Left lung (tissue), 10 donors: ENCODE results near the gene GSTP1. TPM values are rescaled to one million over a fixed set of nuclear protein-coding genes. Genes with fewer than 3 reads are reported as not detected.

Experiments
- ATAC-seq: fragments of 200-7000 bp; cut with Tn5 transposase; one replicate; pipeline ENCODE4 v1.9.1; 2020; ENCODE audit warnings: moderate library complexity
- DNase-seq, 4 donors: peaks; one replicate each; pipeline ENCODE4 v3.0.0-alpha.2; 2013 to 2020
- H3K27ac ChIP-seq, 2 donors: fragments of 200-600 bp; sonication (generic) in 1 of 2; one replicate each; pipeline versions ENCODE4 v1.5.0 to v1.8.0; 2020 to 2021
- H3K27me3 ChIP-seq, 2 donors: fragments of 200-600 bp; sonication (generic) in 1 of 2; one replicate each; pipeline versions ENCODE4 v1.5.0 to v1.8.0; 2020 to 2021
- H3K36me3 ChIP-seq, 2 donors: fragments of 200-600 bp; sonication (generic) in 1 of 2; one replicate each; pipeline versions ENCODE4 v1.5.0 to v1.8.0; 2020 to 2021
- H3K4me1 ChIP-seq, 2 donors: fragments of 200-600 bp; one replicate each; pipeline ENCODE4 v1.8.0; 2021
- H3K4me3 ChIP-seq, 2 donors: fragments of 200-600 bp; sonication (generic) in 1 of 2; one replicate each; pipeline versions ENCODE4 v1.5.0 to v1.8.0; 2020 to 2021; ENCODE audit warnings: mild to moderate bottlenecking in 1 of 2
- H3K9me3 ChIP-seq, 2 donors: fragments of 200-600 bp; sonication (generic) in 1 of 2; one replicate each; pipeline versions ENCODE4 v1.5.0 to v1.8.0; 2020 to 2021
- CTCF ChIP-seq, 2 donors: fragments of 200-600 bp; sonication (generic) in 1 of 2; IDR thresholded peaks; one replicate each; pipeline versions ENCODE4 v1.5.0 to v1.8.0; 2021; ENCODE audit warnings: antibody characterized with exemption in 2 of 2
- intact Hi-C, 2 donors: fragments of 100-400 bp; cut with DNase I; formaldehyde crosslinking; loops; one replicate each; pipeline versions ENCODE4 v1.11.2 to v1.14.2; 2022
- polyA plus RNA-seq, 6 donors: library from polyadenylated mRNA; unstranded; fragments of 120-200 nt; gene quantifications; one replicate each; pipeline ENCODE4 v1.2.1, GENCODE V29; 2013; ENCODE audit not compliant: insufficient read length in 6 of 6
- total RNA-seq, 2 donors: library from RNA; stranded (reverse); fragmentation: NEBNext Ultra II Directional; extraction: Animal tissue kit (Norgen Biotek cat#: 25700); gene quantifications; one replicate each; pipeline ENCODE4 v1.2.1, GENCODE V29; 2021
- donor health status: DM: no; HTN: yes; CAD: no.
- donor health status: DM: no; HTN: no; CAD: no.

The GSTP1 gene
- total and polyA plus RNA-seq, 8 donors = 651 to 1,058 (median 749) TPM

- peaks cover 0 to 22% of the 10 kb centered on the region in 2 donors for H3K27me3 ChIP-seq
- no peak for ATAC-seq
- no peaks in the 10 kb centered on the region for H3K9me3 ChIP-seq
- no peak overlapping the region for H3K27ac ChIP-seq
- DNase-seq = no peak
- intact Hi-C loops = no loop called here
- peaks cover 13 to 30% of the 10 kb centered on the region in 2 donors for H3K4me1 ChIP-seq
- H3K4me3 ChIP-seq = no peak overlapping the region
- H3K36me3 ChIP-seq = peaks cover 0 to 50% of the 10 kb centered on the region in 2 donors
- no peak for TF ChIP-seq CTCF (IDR thresholded peaks at IDR 0.05)
These were observed 27.6 kb downstream of the GSTP1 start for GRCh38 chr11:67611165-67611564.

- Histone ChIP-seq H3K4me3 (no peak overlapping the region), H3K4me1 (peaks cover 12 to 27% of the 10 kb centered on the region in 2 donors), H3K27ac (no peak overlapping the region), H3K27me3 (peaks cover 0 to 30% of the 10 kb centered on the region in 2 donors), H3K36me3 (peaks cover 0 to 50% of the 10 kb centered on the region in 2 donors), H3K9me3 (no peaks in the 10 kb centered on the region)
- DNase-seq (no peak), ATAC-seq (no peak)
- intact Hi-C loops = no loop called here
- TF ChIP-seq CTCF (IDR thresholded peaks at IDR 0.05) = no peak
These were observed 28.3 kb downstream of the GSTP1 start for GRCh38 chr11:67611704-67612587.

GRCh38 chr11:67612751-67613150 is 29.1 kb downstream of the GSTP1 start:
- peaks cover 0 to 33% of the 10 kb centered on the region in 2 donors for H3K27me3 ChIP-seq
- no peak for TF ChIP-seq CTCF (IDR thresholded peaks at IDR 0.05)
- DNase-seq = no peak
- intact Hi-C loops = no loop called here
- no peak overlapping the region for H3K4me3 ChIP-seq
- ATAC-seq = no peak
- H3K4me1 ChIP-seq = peaks cover 6 to 19% of the 10 kb centered on the region in 2 donors
- peaks cover 0 to 50% of the 10 kb centered on the region in 2 donors for H3K36me3 ChIP-seq
- H3K27ac ChIP-seq = no peak overlapping the region
- no peaks in the 10 kb centered on the region for H3K9me3 ChIP-seq

GRCh38 chr11:67613313-67613959 is 29.8 kb downstream of the GSTP1 start:
- Histone ChIP-seq H3K27ac (peak overlapping the region; percentile 79 to 89), H3K27me3 (peaks cover 0 to 33% of the 10 kb centered on the region in 2 donors), H3K4me3 (peak overlapping the region; percentile 28 to 39), H3K36me3 (peaks cover 0 to 49% of the 10 kb centered on the region in 2 donors), H3K9me3 (no peaks in the 10 kb centered on the region), H3K4me1 (peaks cover 4 to 15% of the 10 kb centered on the region in 2 donors)
- DNase-seq (no peak), ATAC-seq (peak; percentile 2)
- intact Hi-C loops = no loop called here
- no peak for TF ChIP-seq CTCF (IDR thresholded peaks at IDR 0.05)
